OCI-LY7 (cell line): ENCODE measurements around the gene VEPH1. TPM values are rescaled to one million over a fixed set of nuclear protein-coding genes. Genes with fewer than 3 reads are reported as not detected.

ENCODE experiments used
- BruUV-seq: library from RNA; stranded (reverse); fragments of 400-500 nt; replicated peaks from 2 replicates; lab custom pipeline; 2021; lab: Mats Ljungman, UMichigan
- CTCF ChIA-PET: fragments of 300-600 bp; sonication (Branson Sonifier 250); formaldehyde crosslinking; loops from one replicate; lab custom pipeline; 2022; ENCODE audit warnings: antibody characterized with exemption; ENCODE audit not compliant: unreplicated experiment; lab: Charles Lee
- POLR2A ChIA-PET: fragments of 300-600 bp; sonication (Branson Sonifier 250); formaldehyde crosslinking; loops from one replicate; lab custom pipeline; 2022; ENCODE audit warnings: antibody characterized with exemption; lab: Charles Lee
- DNase-seq: peaks from one replicate; pipeline ENCODE4 v3.0.0-alpha.2; 2015; ENCODE audit warnings: low spot score
- H2AFZ ChIP-seq: fragments of 200-600 bp; sonication (generic), shearing (Covaris generic); 2 replicates; pipeline ENCODE4 v1.6.1; 2014; ENCODE audit warnings: mild to moderate bottlenecking, antibody characterized with exemption, low read length, moderate library complexity
- H3K27ac ChIP-seq: fragments of 200-600 bp; sonication (generic); 2 replicates; pipeline ENCODE4 v1.5.1; 2014; ENCODE audit warnings: mixed run types, low read depth, mild to moderate bottlenecking, moderate library complexity, low read length, inconsistent platforms; ENCODE audit not compliant: poor library complexity, severe bottlenecking
- H3K36me3 ChIP-seq: fragments of 200-600 bp; sonication (generic); 2 replicates; pipeline ENCODE4 v1.6.1; 2014; ENCODE audit warnings: mild to moderate bottlenecking, antibody characterized with exemption, low read length, moderate library complexity, mixed read lengths; ENCODE audit not compliant: insufficient read depth
- H3K4me1 ChIP-seq: fragments of 200-600 bp; sonication (generic); 2 replicates; pipeline ENCODE4 v1.5.1; 2014; ENCODE audit warnings: mild to moderate bottlenecking, low read length; ENCODE audit not compliant: insufficient read depth, poor library complexity, severe bottlenecking
- H3K4me2 ChIP-seq: fragments of 200-600 bp; sonication (generic); 2 replicates; pipeline ENCODE4 v1.6.1; 2014; ENCODE audit warnings: mild to moderate bottlenecking, low read length
- H3K4me3 ChIP-seq: fragments of 200-600 bp; sonication (generic); 2 replicates; pipeline ENCODE4 v1.5.1; 2014; ENCODE audit warnings: mild to moderate bottlenecking, low read depth, low read length; ENCODE audit not compliant: poor library complexity, severe bottlenecking
- H3K79me2 ChIP-seq: fragments of 200-600 bp; sonication (generic); 2 replicates; pipeline ENCODE4 v1.6.1; 2016; ENCODE audit warnings: low read depth, mild to moderate bottlenecking, low read length, moderate library complexity, mixed read lengths; ENCODE audit not compliant: insufficient read depth
- H3K9me2 ChIP-seq: fragments of 200-600 bp; sonication (generic); 2 replicates; pipeline ENCODE4 v1.6.1; 2016; ENCODE audit warnings: mild to moderate bottlenecking, low read length, mixed read lengths; ENCODE audit not compliant: insufficient read depth
- H3K9me3 ChIP-seq: fragments of 200-600 bp; sonication (generic); 2 replicates; pipeline ENCODE4 v1.6.1; 2014; ENCODE audit warnings: mild to moderate bottlenecking, mixed run types, low read length, mixed read lengths
- H4K20me1 ChIP-seq: fragments of 200-600 bp; sonication (generic); 2 replicates; pipeline ENCODE4 v1.6.1; 2014; ENCODE audit warnings: mild to moderate bottlenecking, antibody characterized with exemption, low read length, moderate library complexity, mixed read lengths; ENCODE audit not compliant: insufficient read depth
- CTCF ChIP-seq: fragments of 200-600 bp; sonication (generic); conservative IDR thresholded peaks from 2 replicates; pipeline ENCODE4 v1.5.1; 2014; ENCODE audit warnings: mild to moderate bottlenecking, antibody characterized with exemption, low read length, moderate library complexity, mixed read lengths
- EZH2phosphoT487 ChIP-seq: fragments of 200-600 bp; sonication (generic); IDR thresholded peaks from 2 replicates; pipeline ENCODE4 v1.6.1; 2018; ENCODE audit warnings: low read depth, borderline replicate concordance, mild to moderate bottlenecking, mixed run types, antibody characterized with exemption, low read length, moderate library complexity, mixed read lengths
- intact Hi-C: fragments of 100-400 bp; cut with micrococcal nuclease; formaldehyde crosslinking; loops from one replicate; pipeline ENCODE4 v1.10.0; 2022; ENCODE audit not compliant: unreplicated experiment
- total RNA-seq, 2 experiments: library from RNA; depleted of rRNA in 1 of 2; stranded (reverse); fragments of >200 nt in 1 of 2; shearing (Covaris generic) in 1 of 2; gene quantifications; 2 replicates each; pipeline ENCODE4 v1.2.3, GENCODE V29; 2014 to 2022

The VEPH1 gene
- total RNA-seq, 2 experiments from 2014 or later: not detected

DNA sequence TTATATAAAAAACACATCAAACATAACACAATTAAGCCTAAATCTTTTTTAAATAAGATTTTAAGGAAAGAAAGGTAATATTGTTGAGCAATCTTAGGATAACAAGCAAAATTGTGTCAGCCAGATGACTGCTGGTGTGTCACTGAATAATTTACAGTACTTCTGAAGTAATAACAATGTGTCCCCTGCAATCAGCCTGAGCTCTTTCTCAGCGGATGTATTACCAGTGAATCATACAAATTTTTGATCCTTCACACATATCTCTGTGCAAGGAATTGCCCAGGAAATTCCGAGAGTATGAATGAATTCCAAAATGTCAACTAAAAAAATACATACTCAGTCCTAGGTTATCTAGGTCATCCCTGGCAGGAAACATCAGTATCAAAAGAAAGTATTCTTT is 143.2 kb downstream of the VEPH1 start:
- H3K9me2 ChIP-seq: no peaks in the 10 kb centered on the region
- H3K4me1 ChIP-seq: no peaks in the 10 kb centered on the region
- intact Hi-C loops: no loop called here
- no peaks in the 10 kb centered on the region for H3K9me3 ChIP-seq
- no TSS peak for BruUV-seq
- H2AFZ ChIP-seq: no peak overlapping the region
- no peaks in the 10 kb centered on the region for H4K20me1 ChIP-seq
- no peak for DNase-seq
- ChIA-PET POLR2A (no interaction called here), CTCF (no interaction called here)
- H3K79me2 ChIP-seq: no peaks in the 10 kb centered on the region
- no peak overlapping the region for H3K27ac ChIP-seq
- no peak overlapping the region for H3K4me2 ChIP-seq
- no peak overlapping the region for H3K4me3 ChIP-seq
- no peaks in the 10 kb centered on the region for H3K36me3 ChIP-seq
- no peak for TF ChIP-seq EZH2phosphoT487
- no peak for TF ChIP-seq CTCF

GRCh38 chr3:157356541-157356940 is 146.7 kb downstream of the VEPH1 start:
- no peak overlapping the region for H2AFZ ChIP-seq
- H3K27ac ChIP-seq: no peak overlapping the region
- ChIA-PET CTCF (no interaction called here), POLR2A (no interaction called here)
- H3K4me1 ChIP-seq: no peaks in the 10 kb centered on the region
- H3K36me3 ChIP-seq: no peaks in the 10 kb centered on the region
- no TSS peak for BruUV-seq
- H4K20me1 ChIP-seq: no peaks in the 10 kb centered on the region
- H3K79me2 ChIP-seq: no peaks in the 10 kb centered on the region
- intact Hi-C loops: no loop called here
- H3K9me3 ChIP-seq: no peaks in the 10 kb centered on the region
- no peaks in the 10 kb centered on the region for H3K9me2 ChIP-seq
- TF ChIP-seq CTCF: no peak
- TF ChIP-seq EZH2phosphoT487: no peak
- no peak overlapping the region for H3K4me2 ChIP-seq
- no peak overlapping the region for H3K4me3 ChIP-seq
- DNase-seq: no peak

DNA sequence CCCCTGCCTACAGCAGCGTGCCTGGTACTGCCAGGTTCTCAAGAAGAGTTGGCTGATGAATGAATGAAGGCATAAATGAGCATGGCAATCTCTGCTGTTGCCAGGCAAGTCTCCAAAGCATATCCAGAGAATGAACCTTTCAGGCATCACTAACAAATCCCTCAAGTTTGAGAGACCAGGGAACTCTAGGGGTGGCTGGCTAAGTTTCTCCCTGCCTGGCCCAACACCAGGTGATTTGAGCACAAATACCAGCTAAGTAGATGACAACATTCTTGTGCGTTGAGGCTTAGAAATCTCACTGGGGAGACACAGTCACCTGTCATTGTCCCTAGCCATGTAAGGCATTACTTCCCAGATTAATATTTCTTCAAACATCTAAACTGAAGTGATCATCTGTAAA is 147.9 kb downstream of the VEPH1 start:
- ChIA-PET POLR2A (no interaction called here), CTCF (no interaction called here)
- no peak overlapping the region for H3K4me2 ChIP-seq
- no TSS peak for BruUV-seq
- intact Hi-C loops: no loop called here
- no peak overlapping the region for H3K27ac ChIP-seq
- no peaks in the 10 kb centered on the region for H3K79me2 ChIP-seq
- DNase-seq: no peak
- H3K9me3 ChIP-seq: no peaks in the 10 kb centered on the region
- no peak overlapping the region for H2AFZ ChIP-seq
- no peaks in the 10 kb centered on the region for H3K36me3 ChIP-seq
- H3K4me3 ChIP-seq: no peak overlapping the region
- H3K9me2 ChIP-seq: no peaks in the 10 kb centered on the region
- no peaks in the 10 kb centered on the region for H4K20me1 ChIP-seq
- no peaks in the 10 kb centered on the region for H3K4me1 ChIP-seq
- TF ChIP-seq CTCF: no peak
- TF ChIP-seq EZH2phosphoT487: no peak
